T-helper 17 cell (primary cell): ENCODE measurements around the gene POLN. TPM values are rescaled to one million over a fixed set of nuclear protein-coding genes. Genes with fewer than 3 reads are reported as not detected.

ENCODE experiments used
- ATAC-seq: fragments of 150-1000 bp; cut with Tn5 transposase; 2 replicates; pipeline ENCODE4 v1.10.0; 2021; ENCODE audit warnings: mild to moderate bottlenecking, moderate library complexity
- DNase-seq, 3 donors: peaks; one replicate each; pipeline versions ENCODE4 v3.0.0 to v3.0.0-alpha.2; 2020 to 2021
- H3K9me3 ChIP-seq: one replicate; pipeline ENCODE4 v1.7.0; 2013; ENCODE audit warnings: low read length, mild to moderate bottlenecking; ENCODE audit not compliant: control insufficient read depth, poor library complexity, severe bottlenecking
- H3K27ac Mint-ChIP-seq: one replicate; pipeline ENCODE4 v1.8.0; 2022; ENCODE audit warnings: mild to moderate bottlenecking, moderate library complexity, mixed read lengths
- H3K27me3 Mint-ChIP-seq: one replicate; pipeline ENCODE4 v1.8.0; 2022; ENCODE audit warnings: mixed read lengths
- H3K36me3 Mint-ChIP-seq: one replicate; pipeline ENCODE4 v1.8.0; 2022; ENCODE audit warnings: low read depth, mixed read lengths
- H3K4me1 Mint-ChIP-seq: one replicate; pipeline ENCODE4 v1.8.0; 2022; ENCODE audit warnings: mild to moderate bottlenecking, mixed read lengths
- H3K4me3 Mint-ChIP-seq: one replicate; pipeline ENCODE4 v1.8.0; 2022; ENCODE audit warnings: mild to moderate bottlenecking, moderate library complexity, mixed read lengths
- total RNA-seq, 4 donors: library from RNA in 2 of 4; stranded (reverse) in 2 of 4; gene quantifications; one replicate each; pipeline ENCODE4 v1.2.3 and lab custom pipeline; 2022 to 2026

The POLN gene
- total RNA-seq, 2 donors from 2014 or later, result 2.8 to 3.9 TPM

- peaks cover 23% of the 10 kb centered on the region for H3K27me3 Mint-ChIP-seq
- no peaks in the 10 kb centered on the region for H3K9me3 ChIP-seq
- peaks cover 2% of the 10 kb centered on the region for H3K36me3 Mint-ChIP-seq
- peak overlapping the region; percentile 57 for H3K4me3 Mint-ChIP-seq
- H3K27ac Mint-ChIP-seq, result no peak overlapping the region
- no peak for ATAC-seq
- peaks cover 13% of the 10 kb centered on the region for H3K4me1 Mint-ChIP-seq
- DNase-seq, result no peak
Observed at GRCh38 chr4:2046031-2046961, 195.6 kb downstream of the POLN start.

GRCh38 chr4:2045518-2045951, 196.4 kb downstream of the POLN start:
- no peak overlapping the region for H3K27ac Mint-ChIP-seq
- H3K36me3 Mint-ChIP-seq, result peaks cover 2% of the 10 kb centered on the region
- DNase-seq, result no peak
- ATAC-seq, result peak; percentile 30
- peaks cover 13% of the 10 kb centered on the region for H3K4me1 Mint-ChIP-seq
- no peak overlapping the region for H3K4me3 Mint-ChIP-seq
- peaks cover 17% of the 10 kb centered on the region for H3K27me3 Mint-ChIP-seq
- no peaks in the 10 kb centered on the region for H3K9me3 ChIP-seq

DNA sequence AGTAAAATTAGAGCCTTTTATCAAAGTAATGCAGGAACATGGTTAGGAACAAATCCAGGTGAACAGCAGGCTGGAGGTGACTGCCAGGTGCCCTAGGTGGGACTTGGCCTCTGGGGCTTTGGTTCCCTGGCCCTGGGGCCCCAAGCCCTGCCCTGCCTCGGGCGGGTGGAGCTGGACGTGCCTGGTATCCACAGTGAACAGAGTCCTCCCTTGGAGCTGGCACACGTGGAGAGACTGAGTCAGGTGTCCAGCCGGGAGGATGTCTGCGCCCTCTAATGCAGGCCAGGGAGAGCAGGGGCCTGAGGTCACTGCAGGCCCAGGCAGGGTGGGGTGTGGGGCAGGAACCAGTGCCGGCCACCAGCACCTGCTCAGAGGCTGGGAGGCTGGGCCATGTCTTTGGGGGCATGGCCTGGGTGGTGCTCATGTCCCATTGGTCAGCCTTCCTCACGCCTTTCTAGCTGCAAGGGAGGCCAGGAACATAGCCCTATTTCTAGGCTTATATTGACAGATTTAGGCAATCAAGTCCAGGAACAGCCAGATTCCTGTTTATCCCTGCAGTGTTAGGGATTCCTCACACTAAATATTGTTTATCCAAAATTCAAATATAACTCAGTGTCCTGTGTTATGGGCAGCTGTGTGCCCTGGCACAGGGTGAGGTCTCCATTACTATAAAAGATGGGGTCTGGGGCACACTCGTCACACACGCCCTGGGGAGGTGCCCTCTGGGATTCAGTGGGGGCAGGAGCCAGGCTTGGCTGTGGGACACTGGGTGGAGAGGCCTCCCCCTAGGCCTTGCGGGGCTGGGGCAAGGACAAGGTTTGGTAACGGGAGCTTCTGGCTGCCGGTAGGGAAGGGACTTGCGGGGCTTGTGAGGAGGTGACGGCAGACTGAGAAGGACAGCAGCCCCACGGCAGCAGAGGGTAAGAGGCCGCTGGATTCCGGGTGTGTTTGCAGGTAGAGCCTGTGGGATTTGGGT, 197.1 kb downstream of the POLN start:
- H3K4me1 Mint-ChIP-seq, result peaks cover 15% of the 10 kb centered on the region
- peaks cover 3% of the 10 kb centered on the region for H3K36me3 Mint-ChIP-seq
- no peaks in the 10 kb centered on the region for H3K9me3 ChIP-seq
- ATAC-seq, result no peak
- H3K27me3 Mint-ChIP-seq, result peaks cover 21% of the 10 kb centered on the region
- DNase-seq, result no peak
- no peak overlapping the region for H3K27ac Mint-ChIP-seq
- no peak overlapping the region for H3K4me3 Mint-ChIP-seq

- ATAC-seq (no peak), DNase-seq (no peak)
- peak overlapping the region; percentile 36 for H3K4me3 Mint-ChIP-seq
- peaks cover 15% of the 10 kb centered on the region for H3K4me1 Mint-ChIP-seq
- H3K27ac Mint-ChIP-seq, result no peak overlapping the region
- peaks cover 28% of the 10 kb centered on the region for H3K27me3 Mint-ChIP-seq
- peaks cover 4% of the 10 kb centered on the region for H3K36me3 Mint-ChIP-seq
- no peaks in the 10 kb centered on the region for H3K9me3 ChIP-seq
Observed at GRCh38 chr4:2044119-2044485, 197.8 kb downstream of the POLN start.

DNA sequence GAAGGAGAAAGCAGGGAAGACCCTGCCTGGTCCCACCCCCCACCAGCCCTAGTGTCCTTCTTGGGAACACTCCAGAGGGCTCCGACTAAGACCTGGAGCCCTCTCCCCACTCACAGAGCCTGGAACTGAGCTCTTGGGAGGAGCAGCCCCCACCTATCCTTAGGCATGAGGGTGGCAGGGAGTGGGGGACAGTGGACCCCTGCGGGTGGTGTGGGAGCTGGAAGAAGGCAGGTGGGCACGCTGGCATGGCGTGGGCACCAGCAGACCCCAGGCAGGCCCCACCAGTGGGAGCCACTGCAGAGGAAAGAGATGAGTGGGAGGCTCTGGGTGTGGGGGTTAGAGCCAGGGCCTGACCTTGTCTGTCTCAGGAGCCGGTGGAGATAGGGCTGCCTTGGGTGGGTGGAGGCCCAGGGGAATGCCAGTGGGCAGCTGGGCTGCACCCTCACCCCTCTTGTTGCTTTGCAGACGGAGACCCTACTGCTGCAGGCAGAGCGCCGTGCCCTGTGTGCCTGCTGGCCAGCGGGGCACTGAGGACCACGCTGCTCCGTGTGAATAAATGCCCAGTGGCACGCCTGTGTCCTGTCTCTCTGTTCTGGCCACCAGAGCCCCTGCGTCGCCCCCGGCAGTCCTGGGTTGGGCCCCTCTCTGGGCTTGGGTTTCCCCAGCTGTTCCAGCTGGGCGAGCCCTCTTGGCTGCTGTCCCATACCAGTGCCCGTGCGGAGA, 198.4 kb downstream of the POLN start:
- Mint-ChIP-seq H3K4me3 (peak overlapping the region; percentile 36), H3K36me3 (peaks cover 4% of the 10 kb centered on the region), H3K4me1 (peaks cover 15% of the 10 kb centered on the region), H3K27me3 (peaks cover 31% of the 10 kb centered on the region), H3K27ac (no peak overlapping the region)
- H3K9me3 ChIP-seq, result no peaks in the 10 kb centered on the region
- DNase-seq (no peak), ATAC-seq (no peak)

DNA sequence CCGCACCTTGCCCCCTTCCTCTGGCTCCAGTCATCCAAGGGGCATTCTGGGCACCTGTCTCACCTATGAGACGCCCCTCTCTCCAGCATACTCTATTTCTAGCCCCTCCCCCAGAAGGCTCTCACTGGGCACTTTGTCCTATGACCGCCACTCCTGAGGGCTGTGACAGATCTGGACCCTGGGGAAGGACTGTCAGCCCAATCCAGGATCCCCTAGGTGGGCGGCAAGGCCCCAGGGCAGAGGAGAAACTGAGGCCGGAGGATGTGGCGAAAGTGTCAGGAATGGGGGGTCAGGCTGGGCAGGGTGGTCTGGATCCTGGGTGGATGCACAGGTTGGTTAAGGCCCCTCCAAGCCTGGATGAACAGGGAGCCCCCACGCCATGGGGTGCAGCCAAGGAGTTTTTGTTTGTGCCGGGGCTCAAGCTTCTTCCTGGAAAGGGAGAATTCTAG, 198.9 kb downstream of the POLN start:
- H3K27ac Mint-ChIP-seq, result no peak overlapping the region
- DNase-seq, result no peak
- peak overlapping the region; percentile 87 for H3K4me3 Mint-ChIP-seq
- H3K9me3 ChIP-seq, result no peaks in the 10 kb centered on the region
- peaks cover 4% of the 10 kb centered on the region for H3K36me3 Mint-ChIP-seq
- peaks cover 15% of the 10 kb centered on the region for H3K4me1 Mint-ChIP-seq
- H3K27me3 Mint-ChIP-seq, result peaks cover 27% of the 10 kb centered on the region
- ATAC-seq, result no peak

DNA sequence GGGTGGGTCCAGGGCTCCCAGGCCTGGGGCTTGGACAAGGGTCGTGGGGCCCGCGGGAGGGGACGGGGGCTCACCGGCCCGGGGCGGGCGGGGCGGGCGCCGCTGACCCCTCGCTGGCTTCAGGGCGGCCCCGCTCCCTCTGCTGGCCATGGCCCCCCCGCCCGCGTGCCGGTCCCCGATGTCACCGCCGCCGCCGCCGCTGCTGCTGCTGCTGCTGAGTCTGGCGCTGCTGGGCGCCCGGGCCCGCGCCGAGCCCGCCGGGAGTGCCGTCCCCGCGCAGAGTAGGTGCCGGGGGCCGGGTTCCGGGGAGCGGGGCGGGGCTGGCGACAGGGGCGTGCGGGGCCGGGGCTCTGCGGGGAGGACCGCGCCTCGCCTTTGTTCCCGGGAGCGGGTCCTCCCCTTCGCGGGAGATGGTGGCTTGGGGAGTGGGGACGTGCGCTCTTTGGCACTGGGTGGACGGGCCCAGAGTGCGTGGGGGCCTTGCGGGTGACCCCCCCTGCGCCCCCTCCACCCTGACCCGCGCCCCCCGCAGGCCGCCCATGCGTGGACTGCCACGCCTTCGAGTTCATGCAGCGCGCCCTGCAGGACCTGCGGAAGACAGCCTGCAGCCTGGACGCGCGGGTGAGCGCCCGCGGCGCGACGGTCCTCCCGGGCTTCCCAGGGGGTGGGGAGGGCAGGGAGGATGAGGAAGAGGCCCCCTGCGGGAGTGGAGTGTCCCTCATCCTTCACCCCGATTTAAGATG, 199.5 kb downstream of the POLN start:
- Mint-ChIP-seq H3K36me3 (peaks cover 4% of the 10 kb centered on the region), H3K27ac (no peak overlapping the region), H3K4me1 (peaks cover 13% of the 10 kb centered on the region), H3K27me3 (peaks cover 27% of the 10 kb centered on the region), H3K4me3 (peak overlapping the region; percentile 89)
- ATAC-seq, result peak; percentile 64
- DNase-seq, result peak in 2 of 3 donors; percentile 24 to 46
- no peaks in the 10 kb centered on the region for H3K9me3 ChIP-seq

DNA sequence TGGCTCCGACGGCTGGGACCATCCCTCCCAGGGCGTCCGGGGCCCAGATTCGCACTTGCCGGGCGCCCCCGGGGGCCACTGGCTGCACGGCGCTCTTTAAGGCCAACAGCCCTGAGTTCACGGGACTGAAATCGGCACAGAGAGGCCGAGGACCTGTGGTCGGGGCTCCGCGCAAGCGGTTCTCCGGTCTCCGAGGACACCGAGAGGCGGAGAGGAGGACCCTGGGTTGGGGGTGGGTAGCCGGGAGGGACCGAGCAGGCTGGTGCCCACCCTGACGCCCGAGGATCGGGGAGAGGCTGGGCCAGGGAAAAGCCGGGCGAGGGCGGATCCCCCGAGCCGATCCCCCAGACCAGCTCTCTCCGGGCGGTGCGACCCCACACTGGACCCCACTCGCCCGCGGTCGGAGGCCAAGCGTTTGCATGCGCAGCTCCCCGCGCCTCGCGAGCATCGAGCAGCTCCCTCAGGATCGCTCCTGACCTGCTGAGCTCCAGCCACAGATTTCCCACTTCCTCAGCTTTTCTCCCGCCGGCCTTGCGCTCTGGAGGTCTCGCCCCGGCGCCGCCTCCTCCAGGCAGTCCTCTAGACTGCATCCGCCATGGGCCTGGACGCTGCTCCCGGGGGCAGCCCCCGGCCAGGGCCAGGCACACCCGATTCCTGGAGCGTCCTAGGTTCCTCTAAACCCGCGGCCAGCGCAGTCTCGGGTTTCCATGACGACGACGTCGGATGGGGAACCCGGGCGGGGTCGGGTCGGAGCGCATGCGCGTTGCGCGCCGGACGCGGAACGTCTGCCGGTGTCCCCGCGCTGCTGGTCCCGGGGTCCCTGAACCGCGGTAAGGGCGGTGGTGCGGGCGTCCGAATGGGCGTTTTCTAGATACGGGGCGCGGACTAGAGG, 200.4 kb downstream of the POLN start:
- no peaks in the 10 kb centered on the region for H3K9me3 ChIP-seq
- H3K27ac Mint-ChIP-seq, result no peak overlapping the region
- H3K36me3 Mint-ChIP-seq, result peaks cover 4% of the 10 kb centered on the region
- ATAC-seq (peak; percentile 74), DNase-seq (peak; percentile 65 to 71 (median 66))
- peaks cover 13% of the 10 kb centered on the region for H3K4me1 Mint-ChIP-seq
- H3K4me3 Mint-ChIP-seq, result peak overlapping the region; percentile 89
- H3K27me3 Mint-ChIP-seq, result peaks cover 35% of the 10 kb centered on the region

DNA sequence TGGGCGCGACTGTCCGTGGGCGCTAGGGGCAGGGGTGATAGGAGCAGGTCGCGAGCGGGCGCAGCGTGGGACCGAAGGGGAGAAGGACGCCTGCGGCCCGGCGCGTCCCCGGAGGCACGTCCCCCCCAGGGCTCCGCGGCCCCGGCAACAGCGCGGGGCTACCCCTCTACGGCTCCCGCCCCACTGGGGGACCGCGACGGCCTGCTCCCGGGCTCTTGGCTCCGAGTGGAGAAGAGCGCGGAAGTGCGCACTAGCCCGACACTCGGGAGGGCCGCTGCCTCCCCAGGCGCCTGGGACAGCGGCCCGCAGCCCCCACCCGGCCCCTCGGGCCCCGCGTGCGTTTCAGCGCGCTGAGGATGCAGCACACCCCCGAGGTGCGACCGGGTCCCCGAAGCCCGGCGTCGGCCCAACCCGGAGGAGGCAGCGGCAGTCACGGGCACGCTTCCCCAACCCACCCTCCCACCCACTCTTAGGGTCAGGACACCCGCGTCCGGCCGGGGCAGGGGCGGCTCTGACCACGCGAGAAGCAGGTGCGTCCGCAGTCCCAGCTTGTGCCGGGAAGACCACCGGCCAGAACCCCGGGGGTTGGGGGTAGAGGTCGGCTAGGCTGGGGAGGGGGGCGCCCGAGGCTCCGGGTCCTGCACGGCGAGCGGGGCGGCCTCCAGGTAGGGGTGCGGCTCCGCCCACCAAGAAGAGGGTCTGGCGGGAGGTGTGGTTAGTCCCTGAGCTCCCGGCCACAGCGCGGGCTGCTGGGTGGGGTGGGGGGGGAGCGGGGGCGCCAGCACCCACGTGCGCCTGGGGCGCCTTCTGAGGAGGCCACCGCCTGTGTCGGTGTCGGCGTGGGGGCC, 201.3 kb downstream of the POLN start:
- Mint-ChIP-seq H3K36me3 (peaks cover 4% of the 10 kb centered on the region), H3K27me3 (peaks cover 37% of the 10 kb centered on the region), H3K4me1 (peaks cover 13% of the 10 kb centered on the region), H3K27ac (no peak overlapping the region), H3K4me3 (peak overlapping the region; percentile 73)
- ATAC-seq (no peak), DNase-seq (no peak)
- H3K9me3 ChIP-seq, result no peaks in the 10 kb centered on the region

- H3K36me3 Mint-ChIP-seq, result peaks cover 7% of the 10 kb centered on the region
- no peaks in the 10 kb centered on the region for H3K9me3 ChIP-seq
- peaks cover 4% of the 10 kb centered on the region for H3K4me1 Mint-ChIP-seq
- no peak for ATAC-seq
- no peak overlapping the region for H3K27ac Mint-ChIP-seq
- H3K4me3 Mint-ChIP-seq, result peak overlapping the region; percentile 50
- DNase-seq, result no peak
- H3K27me3 Mint-ChIP-seq, result peaks cover 56% of the 10 kb centered on the region
Observed at GRCh38 chr4:2036866-2037265, 205.1 kb downstream of the POLN start.

- Mint-ChIP-seq H3K36me3 (peaks cover 7% of the 10 kb centered on the region), H3K4me1 (peaks cover 2% of the 10 kb centered on the region), H3K27ac (no peak overlapping the region), H3K27me3 (peaks cover 58% of the 10 kb centered on the region), H3K4me3 (no peak overlapping the region)
- DNase-seq (no peak), ATAC-seq (no peak)
- H3K9me3 ChIP-seq, result no peaks in the 10 kb centered on the region
Observed at GRCh38 chr4:2036327-2036726, 205.6 kb downstream of the POLN start.
